ENCODE data around the gene RALGPS2.

RALGPS2 gene

GRCh38 chr1:178921499-178921898 is 196.5 kb downstream of the RALGPS2 start:
- DNase-seq (ENCODE audit: low read depth), result no peak

- no peak for DNase-seq (ENCODE audit: low read depth)
Measured at GRCh38 chr1:178923512-178923911, 198.5 kb downstream of the RALGPS2 start.

GRCh38 chr1:178926046-178926445 is 201.0 kb downstream of the RALGPS2 start:
- DNase-seq (ENCODE audit: low read depth), result no peak

- no peak for DNase-seq (ENCODE audit: low read depth)
Measured at GRCh38 chr1:178927003-178927402, 202.0 kb downstream of the RALGPS2 start.

GRCh38 chr1:178928041-178928440 is 203.0 kb downstream of the RALGPS2 start:
- no peak for DNase-seq (ENCODE audit: low read depth)

GRCh38 chr1:178928976-178929375 is 203.9 kb downstream of the RALGPS2 start:
- no peak for DNase-seq (ENCODE audit: low read depth)

- DNase-seq (ENCODE audit: low read depth), result peak; percentile 54
Measured at GRCh38 chr1:178931858-178932551, 207.0 kb downstream of the RALGPS2 start.

GRCh38 chr1:178932552-178932906 is 207.5 kb downstream of the RALGPS2 start:
- no peak for DNase-seq (ENCODE audit: low read depth)

- no peak for DNase-seq (ENCODE audit: low read depth)
Measured at GRCh38 chr1:178933105-178933561, 208.1 kb downstream of the RALGPS2 start.

GRCh38 chr1:178933709-178934490 is 208.9 kb downstream of the RALGPS2 start:
- no peak for DNase-seq (ENCODE audit: low read depth)

GRCh38 chr1:178934546-178934945 is 209.5 kb downstream of the RALGPS2 start:
- DNase-seq (ENCODE audit: low read depth), result no peak

- DNase-seq (ENCODE audit: low read depth), result no peak
Measured at GRCh38 chr1:178935610-178936009, 210.6 kb downstream of the RALGPS2 start.

GRCh38 chr1:178937695-178938094 is 212.7 kb downstream of the RALGPS2 start:
- DNase-seq (ENCODE audit: low read depth), result no peak

GRCh38 chr1:178938101-178938958 is 213.3 kb downstream of the RALGPS2 start:
- DNase-seq (ENCODE audit: low read depth), result no peak

GRCh38 chr1:178938959-178939317 is 213.9 kb downstream of the RALGPS2 start:
- DNase-seq (ENCODE audit: low read depth), result peak; percentile 68

GRCh38 chr1:178939338-178940067 is 214.5 kb downstream of the RALGPS2 start:
- peak; percentile 64 for DNase-seq (ENCODE audit: low read depth)

- peak; percentile 62 for DNase-seq (ENCODE audit: low read depth)
Measured at GRCh38 chr1:178940068-178940765, 215.2 kb downstream of the RALGPS2 start.

GRCh38 chr1:178941261-178941689 is 216.2 kb downstream of the RALGPS2 start:
- no peak for DNase-seq (ENCODE audit: low read depth)

GRCh38 chr1:178941849-178942248 is 216.8 kb downstream of the RALGPS2 start:
- DNase-seq (ENCODE audit: low read depth), result peak; percentile 15

GRCh38 chr1:178942285-178943198 is 217.5 kb downstream of the RALGPS2 start:
- DNase-seq (ENCODE audit: low read depth), result peak; percentile 47

Data from stromal cell of bone marrow (primary cell).